ENCODE data around the gene RNF43.

DNA sequence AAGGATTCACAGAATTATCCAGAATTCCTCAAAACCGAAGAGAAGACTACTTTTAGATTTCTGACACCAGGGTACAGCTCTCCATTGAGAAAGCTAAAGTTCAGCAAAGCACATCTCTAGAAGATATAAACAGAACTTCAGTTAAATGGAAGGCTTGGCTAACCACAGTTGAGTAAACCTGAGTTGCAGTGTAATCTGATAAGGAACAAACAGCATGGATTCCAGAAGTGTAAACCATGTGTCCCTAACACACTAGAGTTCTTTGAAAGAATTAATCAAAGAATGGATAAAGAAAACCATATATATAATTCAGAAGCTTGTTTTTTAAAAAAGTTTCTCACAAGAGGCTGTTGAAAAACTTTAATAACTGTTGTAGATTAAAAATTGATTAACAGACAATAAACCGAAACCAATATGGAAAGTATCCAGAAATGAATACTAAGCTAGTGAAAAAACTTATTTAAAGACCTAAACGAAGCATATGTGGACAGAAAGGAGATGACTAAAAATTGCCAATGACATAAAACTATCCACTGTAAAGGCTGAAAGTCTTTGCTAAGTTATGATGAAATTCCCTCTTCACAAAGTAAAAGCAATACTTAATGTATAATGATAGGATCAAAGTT, 4.3 kb downstream of the RNF43 start:
- TF ChIP-seq, protein P1, sequence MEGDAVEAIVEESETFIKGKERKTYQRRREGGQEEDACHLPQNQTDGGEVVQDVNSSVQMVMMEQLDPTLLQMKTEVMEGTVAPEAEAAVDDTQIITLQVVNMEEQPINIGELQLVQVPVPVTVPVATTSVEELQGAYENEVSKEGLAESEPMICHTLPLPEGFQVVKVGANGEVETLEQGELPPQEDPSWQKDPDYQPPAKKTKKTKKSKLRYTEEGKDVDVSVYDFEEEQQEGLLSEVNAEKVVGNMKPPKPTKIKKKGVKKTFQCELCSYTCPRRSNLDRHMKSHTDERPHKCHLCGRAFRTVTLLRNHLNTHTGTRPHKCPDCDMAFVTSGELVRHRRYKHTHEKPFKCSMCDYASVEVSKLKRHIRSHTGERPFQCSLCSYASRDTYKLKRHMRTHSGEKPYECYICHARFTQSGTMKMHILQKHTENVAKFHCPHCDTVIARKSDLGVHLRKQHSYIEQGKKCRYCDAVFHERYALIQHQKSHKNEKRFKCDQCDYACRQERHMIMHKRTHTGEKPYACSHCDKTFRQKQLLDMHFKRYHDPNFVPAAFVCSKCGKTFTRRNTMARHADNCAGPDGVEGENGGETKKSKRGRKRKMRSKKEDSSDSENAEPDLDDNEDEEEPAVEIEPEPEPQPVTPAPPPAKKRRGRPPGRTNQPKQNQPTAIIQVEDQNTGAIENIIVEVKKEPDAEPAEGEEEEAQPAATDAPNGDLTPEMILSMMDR (IDR thresholded peaks at IDR 0.05; ENCODE audit: low read depth, low read length) = no peak
- no peak for TF ChIP-seq EZH2phosphoT487 (IDR thresholded peaks at IDR 0.05; ENCODE audit: low read depth)

Measured in OCI-LY3 (cell line).